Activated CD8-positive, alpha-beta T cell treated with anti-CD3 and anti-CD28 coated beads for 36 hours (primary cell): ENCODE measurements around the gene LY6G5B. TPM values are rescaled to one million over a fixed set of nuclear protein-coding genes. Genes with fewer than 3 reads are reported as not detected.

ENCODE experiments used
- ATAC-seq: fragments of 200-7000 bp; cut with Tn5 transposase; one replicate; pipeline ENCODE4 v1.10.0; 2021; ENCODE audit warnings: mild to moderate bottlenecking, moderate library complexity
- CTCF ChIA-PET: fragments of 350-600 bp; sonication (Branson Sonifier 250); formaldehyde crosslinking; loops from one replicate; lab custom pipeline; 2021; ENCODE audit warnings: antibody characterized with exemption; lab: Charles Lee
- POLR2A ChIA-PET: fragments of 350-600 bp; sonication (Branson Sonifier 250); formaldehyde crosslinking; loops from one replicate; lab custom pipeline; 2021; ENCODE audit warnings: antibody characterized with exemption; lab: Charles Lee
- DNase-seq: peaks from one replicate; pipeline ENCODE4 v3.0.0-alpha.2; 2020
- H3K27ac Mint-ChIP-seq: one replicate; pipeline ENCODE4 v1.8.0; 2021; ENCODE audit warnings: mild to moderate bottlenecking, mixed read lengths
- H3K27me3 Mint-ChIP-seq: one replicate; pipeline ENCODE4 v1.8.0; 2021; ENCODE audit warnings: mixed read lengths
- H3K36me3 Mint-ChIP-seq: one replicate; pipeline ENCODE4 v1.8.0; 2021; ENCODE audit warnings: low read depth, mixed read lengths
- H3K4me1 Mint-ChIP-seq: one replicate; pipeline ENCODE4 v1.8.0; 2021; ENCODE audit warnings: low read depth, mixed read lengths
- H3K4me3 Mint-ChIP-seq: one replicate; pipeline ENCODE4 v1.8.0; 2021; ENCODE audit warnings: mild to moderate bottlenecking, moderate library complexity, mixed read lengths
- H3K9me3 Mint-ChIP-seq: one replicate; pipeline ENCODE4 v1.8.0; 2021; ENCODE audit warnings: mixed read lengths
- intact Hi-C: fragments of 100-400 bp; cut with micrococcal nuclease; formaldehyde crosslinking; loops from one replicate; pipeline ENCODE4 v1.10.0; 2022
- total RNA-seq, 2 experiments: library from RNA; stranded (reverse); gene quantifications; one replicate each; pipeline ENCODE4 v1.2.3, GENCODE V29; 2021
- TF ChIP-seq, protein P1 (sequence below): fragments of 200-600 bp; IDR thresholded peaks from one replicate; pipeline ENCODE4 v1.8.0; 2022; ENCODE audit warnings: antibody characterized with exemption, mild to moderate bottlenecking

LY6G5B gene
- total RNA-seq, 2 experiments from 2014 or later, result 14.7 to 16.1 TPM

DNA sequence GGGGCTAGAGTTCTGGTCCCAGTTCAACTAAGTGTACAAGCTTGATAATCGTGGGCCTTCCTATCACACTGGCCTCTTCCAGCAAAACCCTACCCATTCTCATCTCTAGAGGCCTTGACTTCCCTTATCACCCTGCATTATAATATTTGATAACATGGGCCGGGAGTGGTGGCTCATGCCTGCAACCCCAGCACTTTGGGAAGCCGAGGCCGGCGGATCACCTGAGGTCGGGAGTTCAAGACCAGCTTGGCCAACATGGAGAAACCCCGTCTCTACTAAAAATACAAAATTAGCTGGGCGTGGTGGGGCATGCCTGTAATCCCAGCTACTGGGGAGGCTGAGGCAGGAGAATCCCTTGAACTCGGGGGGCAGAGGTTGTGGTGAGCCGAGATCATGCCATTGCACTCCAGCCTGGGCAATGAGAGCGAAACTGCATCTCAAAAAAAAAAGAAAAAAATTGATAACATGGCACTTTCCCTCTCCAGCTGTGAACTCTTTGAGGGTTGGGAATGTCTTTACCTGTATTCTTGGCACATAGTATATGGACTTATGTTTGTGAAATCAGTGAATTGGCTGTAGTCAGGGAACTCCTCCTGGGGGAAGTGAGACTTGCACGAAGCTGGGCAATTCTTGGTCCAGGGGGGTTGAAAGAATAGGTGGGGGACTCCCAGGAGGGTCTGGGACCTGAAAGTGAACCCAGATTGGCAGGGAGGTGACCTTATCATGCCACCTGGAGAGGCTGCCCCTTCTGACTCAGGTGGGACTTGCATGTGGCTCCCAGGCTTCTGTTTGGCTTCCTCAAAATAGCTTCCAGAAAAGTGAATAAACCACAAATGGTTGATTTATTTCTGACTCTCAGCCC lies 8.3 kb upstream of the LY6G5B start:
- intact Hi-C loops, result loop anchor here (10.0 kb wide), 2 partner anchors 117 to 173 kb away; partner anchors contain the start of genes ATP6V1G2, DDX39B and NFKBIL1
- ChIA-PET CTCF (interaction anchor here (1.0 to 1.8 kb wide), 7 partner anchors 8 to 169 kb away, joined by 3 to 5 read pairs (median 4); partner anchors contain the start of gene BAG6), POLR2A (interaction anchor here (0.7 to 8.5 kb wide), 17 partner anchors 8 to 310 kb away, joined by 3 to 160 read pairs (median 3); partner anchors contain the start of genes ABHD16A, APOM, BAG6 and DDX39B)
- peaks cover 72% of the 10 kb centered on the region for H3K4me1 Mint-ChIP-seq
- ATAC-seq (no peak), DNase-seq (no peak)
- peak overlapping the region; percentile 98 for H3K4me3 Mint-ChIP-seq
- TF ChIP-seq, protein P1, sequence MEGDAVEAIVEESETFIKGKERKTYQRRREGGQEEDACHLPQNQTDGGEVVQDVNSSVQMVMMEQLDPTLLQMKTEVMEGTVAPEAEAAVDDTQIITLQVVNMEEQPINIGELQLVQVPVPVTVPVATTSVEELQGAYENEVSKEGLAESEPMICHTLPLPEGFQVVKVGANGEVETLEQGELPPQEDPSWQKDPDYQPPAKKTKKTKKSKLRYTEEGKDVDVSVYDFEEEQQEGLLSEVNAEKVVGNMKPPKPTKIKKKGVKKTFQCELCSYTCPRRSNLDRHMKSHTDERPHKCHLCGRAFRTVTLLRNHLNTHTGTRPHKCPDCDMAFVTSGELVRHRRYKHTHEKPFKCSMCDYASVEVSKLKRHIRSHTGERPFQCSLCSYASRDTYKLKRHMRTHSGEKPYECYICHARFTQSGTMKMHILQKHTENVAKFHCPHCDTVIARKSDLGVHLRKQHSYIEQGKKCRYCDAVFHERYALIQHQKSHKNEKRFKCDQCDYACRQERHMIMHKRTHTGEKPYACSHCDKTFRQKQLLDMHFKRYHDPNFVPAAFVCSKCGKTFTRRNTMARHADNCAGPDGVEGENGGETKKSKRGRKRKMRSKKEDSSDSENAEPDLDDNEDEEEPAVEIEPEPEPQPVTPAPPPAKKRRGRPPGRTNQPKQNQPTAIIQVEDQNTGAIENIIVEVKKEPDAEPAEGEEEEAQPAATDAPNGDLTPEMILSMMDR, result no peak
- no peaks in the 10 kb centered on the region for H3K9me3 Mint-ChIP-seq
- H3K27ac Mint-ChIP-seq, result peak overlapping the region; percentile 74
- H3K36me3 Mint-ChIP-seq, result peaks cover 76% of the 10 kb centered on the region
- H3K27me3 Mint-ChIP-seq, result no peaks in the 10 kb centered on the region

DNA sequence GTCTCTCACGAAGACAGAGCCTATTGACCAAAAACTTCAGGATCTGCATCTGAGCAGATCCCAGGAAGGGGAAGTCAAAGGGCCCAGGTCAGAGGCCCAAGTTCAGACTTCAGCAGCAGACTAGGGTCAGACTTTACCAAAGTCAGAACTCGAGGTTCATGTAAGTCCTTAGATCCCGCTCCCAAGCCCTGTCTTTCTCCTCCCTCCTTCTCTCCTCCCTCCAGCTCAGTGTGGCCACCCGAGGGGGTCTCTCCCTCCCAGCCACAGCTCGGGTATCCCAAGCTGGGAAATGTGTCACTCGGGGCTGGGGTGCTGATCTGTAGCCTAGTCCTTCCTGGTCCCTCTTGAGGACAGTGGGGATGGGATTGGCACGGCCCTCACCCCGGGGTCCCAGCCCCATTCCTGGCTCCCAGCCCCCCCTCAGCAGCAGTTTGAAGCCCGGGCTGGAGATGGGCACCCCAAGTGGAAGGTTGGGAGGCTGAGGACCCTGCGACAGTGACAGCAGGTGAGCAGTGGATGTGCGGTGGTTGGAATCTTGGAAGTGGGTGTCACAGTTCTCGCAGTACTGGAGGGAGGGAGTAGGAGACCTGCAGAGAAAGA lies 7.6 kb upstream of the LY6G5B start:
- ATAC-seq (no peak), DNase-seq (no peak)
- intact Hi-C loops, result loop anchor here (10.0 kb wide), 2 partner anchors 117 to 173 kb away; partner anchors contain the start of genes ATP6V1G2, DDX39B and NFKBIL1

DNA sequence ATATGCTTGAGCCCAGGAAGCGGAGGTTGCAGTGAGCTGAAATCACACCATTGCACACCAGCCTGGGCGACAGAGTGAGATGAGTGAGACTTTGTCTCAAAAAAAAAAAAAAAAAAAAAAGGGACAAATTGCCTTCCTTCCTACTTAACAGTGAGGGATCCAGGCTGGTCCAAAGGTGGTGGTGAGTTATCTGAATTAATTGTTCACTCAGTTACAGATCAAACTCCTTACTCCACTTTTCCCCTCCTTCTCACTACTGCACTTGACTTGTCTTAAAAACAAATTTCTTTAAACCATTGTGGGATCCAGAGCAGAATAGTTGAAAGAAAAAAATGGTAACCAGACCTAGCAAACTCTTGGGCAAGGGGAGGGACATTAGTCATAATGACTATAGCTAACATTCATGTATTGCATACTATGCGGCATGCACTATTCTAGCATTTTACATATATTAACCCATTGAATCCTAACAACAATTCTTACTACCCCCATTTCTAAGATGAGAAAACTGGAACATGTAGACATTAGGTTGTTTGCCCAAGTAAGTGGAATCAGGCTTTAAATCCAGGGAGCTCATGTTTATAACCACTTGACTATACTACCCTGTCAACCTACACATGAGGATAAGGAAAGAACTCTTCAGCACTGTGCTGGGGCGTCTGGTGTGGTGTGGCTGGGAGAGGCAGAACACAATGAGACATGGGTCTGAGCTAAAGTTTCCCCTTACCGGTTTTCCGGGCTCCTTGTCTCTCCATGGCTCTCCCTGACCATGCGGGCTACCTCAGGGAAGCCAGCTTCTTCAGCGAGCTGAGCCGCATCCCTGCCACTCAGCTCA lies 6.4 kb upstream of the LY6G5B start:
- CTCF ChIA-PET, result interaction anchor here (0.8 to 2.8 kb wide), 4 partner anchors 11 to 166 kb away, joined by 3 to 16 read pairs (median 3); partner anchors contain the start of gene BAG6
- peak overlapping the region; percentile 98 for H3K4me3 Mint-ChIP-seq
- DNase-seq (no peak), ATAC-seq (no peak)
- H3K4me1 Mint-ChIP-seq, result peaks cover 72% of the 10 kb centered on the region
- H3K27me3 Mint-ChIP-seq, result no peaks in the 10 kb centered on the region
- POLR2A ChIA-PET, result interaction anchor here (0.8 to 8.5 kb wide), 17 partner anchors 9 to 1309 kb away, joined by 3 to 160 read pairs (median 4); partner anchors contain the start of genes APOM, BAG6, DDX39B and DXO
- no peaks in the 10 kb centered on the region for H3K9me3 Mint-ChIP-seq
- intact Hi-C loops, result loop anchor here (10.0 kb wide), 2 partner anchors 119 to 171 kb away; partner anchors contain the start of genes ATP6V1G2, DDX39B and NFKBIL1
- H3K27ac Mint-ChIP-seq, result peak overlapping the region; percentile 97
- H3K36me3 Mint-ChIP-seq, result peaks cover 79% of the 10 kb centered on the region
- TF ChIP-seq, protein P1, result no peak

More for the DNA sequence above, 7.6 kb upstream of the LY6G5B start:
- ChIA-PET POLR2A (interaction anchor here (0.7 to 8.5 kb wide), 6 partner anchors 9 to 172 kb away, joined by 3 to 160 read pairs (median 7); partner anchors contain the start of genes APOM, BAG6 and DDX39B), CTCF (interaction anchor here (1.2 to 1.8 kb wide), 2 partner anchors 9 to 82 kb away, joined by 3 to 5 read pairs; partner anchors contain the start of gene BAG6)
- H3K27ac Mint-ChIP-seq, result peak overlapping the region; percentile 64
- TF ChIP-seq, protein P1, result no peak
- peaks cover 71% of the 10 kb centered on the region for H3K4me1 Mint-ChIP-seq
- no peaks in the 10 kb centered on the region for H3K9me3 Mint-ChIP-seq
- peak overlapping the region; percentile 51 for H3K4me3 Mint-ChIP-seq
- H3K27me3 Mint-ChIP-seq, result no peaks in the 10 kb centered on the region
- peaks cover 77% of the 10 kb centered on the region for H3K36me3 Mint-ChIP-seq

DNA sequence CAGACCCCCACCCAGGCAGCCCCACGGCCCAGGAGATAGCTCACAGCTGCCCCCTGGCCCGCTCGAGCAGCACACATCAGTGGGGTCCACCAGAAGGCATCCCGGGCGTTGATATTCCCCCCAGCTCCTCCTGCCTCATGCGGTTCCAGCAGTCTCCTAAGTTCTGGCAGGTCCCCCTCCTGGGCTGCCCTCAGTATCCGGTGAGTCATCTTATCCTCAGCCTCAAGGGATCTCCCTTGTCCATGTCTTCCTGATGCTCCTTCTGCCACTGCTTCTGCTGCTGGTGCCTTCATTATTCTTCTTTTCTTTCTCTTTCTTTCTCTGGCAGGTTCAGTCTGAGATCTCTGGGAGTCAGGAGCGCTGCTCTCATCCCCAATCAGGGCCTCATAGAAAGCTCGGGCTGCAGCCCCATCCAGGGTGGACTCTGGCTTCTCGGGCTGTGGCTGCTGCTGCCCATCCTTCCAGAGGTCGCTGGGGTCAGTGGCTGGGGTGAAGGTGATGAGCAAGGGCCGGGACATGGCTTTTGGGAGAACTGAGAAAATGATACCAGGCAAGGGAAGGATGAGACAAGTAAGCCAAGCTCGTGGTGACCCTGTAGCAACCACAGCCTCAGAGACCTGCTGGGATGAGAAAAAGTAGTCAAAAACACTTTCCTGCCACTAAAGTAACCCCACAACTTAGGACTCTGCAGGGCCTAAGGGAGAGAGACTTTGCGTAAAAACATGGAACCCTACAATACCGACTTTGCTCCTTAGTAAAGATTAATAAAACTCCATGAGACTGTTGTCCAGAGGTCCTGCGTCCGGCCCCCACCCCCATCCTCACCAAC lies 5.6 kb upstream of the LY6G5B start:
- Mint-ChIP-seq H3K4me1 (peaks cover 67% of the 10 kb centered on the region), H3K9me3 (no peaks in the 10 kb centered on the region)
- CTCF ChIA-PET, result interaction anchor here (0.7 to 2.8 kb wide), 7 partner anchors 11 to 166 kb away, joined by 3 to 16 read pairs (median 3); partner anchors contain the start of genes ABHD16A and BAG6

More for the DNA sequence above, 5.6 kb upstream of the LY6G5B start:
- DNase-seq (no peak), ATAC-seq (no peak)
- no peaks in the 10 kb centered on the region for H3K27me3 Mint-ChIP-seq
- TF ChIP-seq, protein P1, result no peak
- H3K4me3 Mint-ChIP-seq, result peak overlapping the region; percentile 98
- peak overlapping the region; percentile 97 for H3K27ac Mint-ChIP-seq
- peaks cover 82% of the 10 kb centered on the region for H3K36me3 Mint-ChIP-seq
- intact Hi-C loops, result loop anchor here (2.0 to 10.0 kb wide), 3 partner anchors 43 to 171 kb away; partner anchors contain the start of genes ATP6V1G2, DDX39B, NFKBIL1 and PRRC2A
- POLR2A ChIA-PET, result interaction anchor here (0.8 to 8.5 kb wide), 36 partner anchors 9 to 1308 kb away, joined by 3 to 160 read pairs (median 4); partner anchors contain the start of genes ABHD16A, APOM, BAG6 and DDX39B
